H1 (cell line): ENCODE results near the gene KIF4A. TPM values are rescaled to one million over a fixed set of nuclear protein-coding genes. Genes with fewer than 3 reads are reported as not detected.
A peak's percentile ranks its signal among the peaks of the same experiment; 100 is the strongest.

Source experiments
- CTCF ChIA-PET: fragments of 300-600 bp; sonication (Branson Sonifier 250); formaldehyde crosslinking; loops from one replicate; lab custom pipeline; 2021; ENCODE audit not compliant: partially characterized antibody; lab: Charles Lee
- POLR2A ChIA-PET: fragments of 300-600 bp; sonication (Branson Sonifier 250); formaldehyde crosslinking; loops from one replicate; lab custom pipeline; 2021; ENCODE audit warnings: inconsistent platforms; ENCODE audit not compliant: partially characterized antibody; lab: Charles Lee
- DNase-seq, 2 experiments: peaks; one replicate each; pipeline versions ENCODE4 v3.0.0 to v3.0.0-alpha.2; 2010 to 2022; ENCODE audit warnings: low spot score in 2 of 2, low read depth in 1 of 2, mixed read lengths in 1 of 2
- FAIRE-seq: peaks from 2 replicates; lab custom pipeline; 2011; peaks lifted over from hg19 to GRCh38; lab: Jason Lieb, UNC
- H2AFZ ChIP-seq: 2 replicates; pipeline ENCODE4 v1.8.1; 2012; ENCODE audit warnings: low read length, inconsistent platforms
- H2AK5ac ChIP-seq: 2 replicates; pipeline ENCODE4 v1.6.1; 2013; ENCODE audit warnings: low read depth, low read length
- H2BK120ac ChIP-seq: replicated peaks from 2 replicates; pipeline ENCODE3; 2013; ENCODE audit warnings: low read depth, low read length, inconsistent platforms
- H2BK12ac ChIP-seq: 2 replicates; pipeline ENCODE4 v1.6.1; 2013; ENCODE audit warnings: low read depth, low read length
- H2BK15ac ChIP-seq: 2 replicates; pipeline ENCODE4 v1.6.1; 2013; ENCODE audit warnings: low read length
- H2BK20ac ChIP-seq: 2 replicates; pipeline ENCODE4 v1.6.1; 2013; ENCODE audit warnings: low read length
- H2BK5ac ChIP-seq: 2 replicates; pipeline ENCODE4 v1.6.1; 2013; ENCODE audit warnings: low read depth, low read length
- H3K14ac ChIP-seq: 2 replicates; pipeline ENCODE4 v1.6.1; 2013; ENCODE audit warnings: inconsistent platforms; ENCODE audit not compliant: insufficient read length
- H3K18ac ChIP-seq: 2 replicates; pipeline ENCODE4 v1.6.1; 2013; ENCODE audit warnings: low read length; ENCODE audit errors: extremely low read depth
- H3K23ac ChIP-seq: 2 replicates; pipeline ENCODE4 v1.6.1; 2013; ENCODE audit warnings: inconsistent platforms; ENCODE audit not compliant: insufficient read length
- H3K23me2 ChIP-seq: 2 replicates; pipeline ENCODE4 v1.6.1; 2013; ENCODE audit warnings: low read depth, low read length
- H3K27ac ChIP-seq: 2 replicates; pipeline ENCODE4 v1.6.1; 2011; ENCODE audit warnings: low read depth, low read length, inconsistent platforms
- H3K27me3 ChIP-seq, 4 experiments: replicated peaks in 1 of 4; 1 replicate in 1 of 4; 2 replicates in 3 of 4; pipeline versions ENCODE4 v1.6.1 to v1.8.1; 2011 to 2013; ENCODE audit warnings: low read length in 3 of 4, mild to moderate bottlenecking in 3 of 4, inconsistent platforms in 2 of 4, mixed read lengths in 2 of 4, moderate library complexity in 1 of 4; ENCODE audit not compliant: control insufficient read depth in 3 of 4, insufficient read depth in 3 of 4; ENCODE audit errors: extremely low read depth in 1 of 4
- H3K36me3 ChIP-seq, 4 experiments: 2 replicates each; pipeline versions ENCODE4 v1.6.1 to v1.8.1; 2011 to 2013; ENCODE audit warnings: mild to moderate bottlenecking in 4 of 4, low read length in 3 of 4, moderate library complexity in 2 of 4, control low read depth in 1 of 4, inconsistent platforms in 1 of 4; ENCODE audit not compliant: insufficient read depth in 4 of 4, control insufficient read depth in 2 of 4
- H3K4ac ChIP-seq: replicated peaks from 2 replicates; pipeline ENCODE3; 2013; ENCODE audit warnings: low read length, low read depth, mixed read lengths, inconsistent platforms; ENCODE audit not compliant: insufficient read length
- H3K4me1 ChIP-seq, 4 experiments: replicated peaks in 1 of 4; 1 replicate in 1 of 4; 2 replicates in 3 of 4; pipeline versions ENCODE4 v1.6.1 to v1.8.1; 2011 to 2013; ENCODE audit warnings: low read length in 3 of 4, inconsistent platforms in 2 of 4, mixed read lengths in 1 of 4; ENCODE audit not compliant: insufficient read depth in 4 of 4, control insufficient read depth in 3 of 4
- H3K4me2 ChIP-seq, 2 experiments: 2 replicates each; pipeline versions ENCODE4 v1.6.1 to v1.8.1; 2011 to 2013; ENCODE audit warnings: low read depth in 2 of 2, low read length in 2 of 2, control low read depth in 1 of 2, inconsistent platforms in 1 of 2, mild to moderate bottlenecking in 1 of 2; ENCODE audit not compliant: insufficient read depth in 1 of 2
- H3K4me3 ChIP-seq, 4 experiments: fragments of 200-600, 300-600 bp in 1 of 4; sonication (generic), shearing (Covaris generic), sonication (Bioruptor Twin) in 1 of 4; 2 replicates each; pipeline versions ENCODE4 v1.5.1 to v1.8.1; 2011 to 2016; ENCODE audit warnings: low read length in 4 of 4, low read depth in 3 of 4, control low read depth in 2 of 4, inconsistent platforms in 2 of 4, mild to moderate bottlenecking in 2 of 4, mixed read lengths in 1 of 4, moderate library complexity in 1 of 4; ENCODE audit not compliant: insufficient read depth in 2 of 4; ENCODE audit errors: extremely low read depth in 1 of 4
- H3K56ac ChIP-seq: replicated peaks from 2 replicates; pipeline ENCODE3; 2013; ENCODE audit warnings: low read depth, mild to moderate bottlenecking, mixed read lengths, low read length, inconsistent platforms; ENCODE audit not compliant: insufficient read length
- H3K79me1 ChIP-seq: 2 replicates; pipeline ENCODE4 v1.6.1; 2013; ENCODE audit warnings: low read depth, low read length, control low read depth
- H3K79me2 ChIP-seq, 2 experiments: 2 replicates each; pipeline versions ENCODE4 v1.6.1 to v1.8.1; 2012 to 2013; ENCODE audit warnings: low read length in 2 of 2, mild to moderate bottlenecking in 2 of 2, inconsistent platforms in 1 of 2; ENCODE audit not compliant: insufficient read depth in 2 of 2, control insufficient read depth in 1 of 2
- H3K9ac ChIP-seq, 4 experiments: replicated peaks in 1 of 4; 1 replicate in 1 of 4; 2 replicates in 3 of 4; pipeline versions ENCODE4 v1.6.1 to v1.8.1; 2011 to 2013; ENCODE audit warnings: low read depth in 3 of 4, low read length in 3 of 4, control low read depth in 2 of 4, mild to moderate bottlenecking in 2 of 4, moderate library complexity in 2 of 4, inconsistent platforms in 1 of 4; ENCODE audit errors: extremely low read depth in 1 of 4
- H3K9me3 ChIP-seq, 2 experiments: 2 replicates each; pipeline versions ENCODE4 v1.6.1 to v1.8.1; 2012 to 2013; ENCODE audit warnings: mild to moderate bottlenecking in 2 of 2, moderate library complexity in 2 of 2, control low read depth in 1 of 2, inconsistent platforms in 1 of 2, low read depth in 1 of 2, low read length in 1 of 2, mixed read lengths in 1 of 2; ENCODE audit not compliant: insufficient read depth in 2 of 2
- H4K20me1 ChIP-seq, 2 experiments: replicated peaks in 1 of 2; 2 replicates each; pipeline versions ENCODE3 to v1.8.1; 2011 to 2013; ENCODE audit warnings: inconsistent platforms in 2 of 2, low read length in 2 of 2, mild to moderate bottlenecking in 1 of 2; ENCODE audit not compliant: insufficient read depth in 2 of 2, control insufficient read depth in 1 of 2
- H4K5ac ChIP-seq: 2 replicates; pipeline ENCODE4 v1.6.1; 2013; ENCODE audit warnings: low read length, low read depth, mixed read lengths, inconsistent platforms; ENCODE audit not compliant: insufficient read length
- H4K8ac ChIP-seq: 2 replicates; pipeline ENCODE4 v1.8.0; 2013; ENCODE audit warnings: mild to moderate bottlenecking, moderate library complexity, low read length, inconsistent platforms; ENCODE audit not compliant: insufficient read depth; ENCODE audit errors: extremely low read depth
- H4K91ac ChIP-seq: replicated peaks from 2 replicates; pipeline ENCODE3; 2013; ENCODE audit warnings: low read length, mixed read lengths, inconsistent platforms; ENCODE audit not compliant: insufficient read length
- GTF2F1 ChIP-seq: IDR thresholded peaks from 2 replicates; pipeline ENCODE4 v1.6.1; 2012; ENCODE audit warnings: low read depth, low read length, improper control_type of control experiment, borderline replicate concordance
- KDM4A ChIP-seq: IDR thresholded peaks from one replicate; pipeline ENCODE4 v1.7.1; 2012; ENCODE audit warnings: low read depth, mild to moderate bottlenecking, moderate library complexity, low read length, inconsistent platforms; ENCODE audit not compliant: severe bottlenecking
- MAX ChIP-seq: IDR thresholded peaks from 2 replicates; pipeline ENCODE4 v1.6.1; 2012; ENCODE audit warnings: inconsistent platforms
- SP1 ChIP-seq: IDR thresholded peaks from 2 replicates; pipeline ENCODE4 v1.6.1; 2011; ENCODE audit warnings: low read depth, low read length
- SRF ChIP-seq: IDR thresholded peaks from 2 replicates; pipeline ENCODE4 v1.6.1; 2011; ENCODE audit warnings: mild to moderate bottlenecking, low read depth, low read length, moderate library complexity
- USF2 ChIP-seq: IDR thresholded peaks from 2 replicates; pipeline ENCODE4 v1.6.1; 2011; ENCODE audit warnings: low read length, improper control_type of control experiment
- YY1 ChIP-seq: IDR thresholded peaks from 2 replicates; pipeline ENCODE4 v1.6.1; 2011; ENCODE audit warnings: low read depth, mild to moderate bottlenecking, low read length
- WGBS, 2 experiments: shearing (Covaris generic) in 1 of 2; methylation state at CpG; one replicate each; pipeline versions ENCODE4 v1.1.6 to v1.1.7; 2013 to 2015; ENCODE audit warnings: low lambda C conversion rate in 2 of 2, mixed read lengths in 2 of 2, inconsistent platforms in 1 of 2, low coverage in 1 of 2, missing lambda C conversion rate in 1 of 2; ENCODE audit not compliant: insufficient replicate concordance in 2 of 2, insufficient coverage in 1 of 2, insufficient read length in 1 of 2; ENCODE audit errors: extremely low coverage in 1 of 2, missing lambda C conversion rate in 1 of 2; 5-methylcytosine and 5-hydroxymethylcytosine counted together
- polyA plus RNA-seq, 7 experiments: library from polyadenylated mRNA; depleted of rRNA in 3 of 7; stranded (reverse) in 5 of 7; unstranded in 2 of 7; fragments of >200 nt in 5 of 7; fragments of 200-250 nt in 2 of 7; gene quantifications; 1 replicate in 5 of 7; 2 replicates in 1 of 7; 4 replicates in 1 of 7; pipeline versions ENCODE4 v1.2.1 to v1.2.3, GENCODE V29; 2011 to 2013; ENCODE audit warnings: missing spikeins in 2 of 7, mixed read lengths in 2 of 7
- total RNA-seq: library from RNA; stranded (reverse); fragmentation: NEBNext Ultra II Directional; extraction: Animal tissue kit (Norgen Biotek cat#: 25700); gene quantifications from 2 replicates; pipeline ENCODE4 v1.2.1, GENCODE V29; 2021

KIF4A gene
- total and polyA plus RNA-seq, 2 of the 8 experiments (the other 6 are each of a cell fraction or from before 2014, with no cell fraction given) = 10.9 to 35.7 TPM

GRCh38 chrX:70444326-70444945, 154.5 kb downstream of the KIF4A start, which contains the start of gene DLG3:
Gene DLG3 (plus strand): TSS chrX:70444835. CDS start chrX:70445202, 367 bp downstream.
- Histone ChIP-seq H2BK12ac (no peak within 1 kb of the TSS), H3K23me2 (no peaks in the 10 kb centered on the region; the same call in 1 of the 2 replicates), H4K8ac (no peak within 1 kb of the TSS; the same call in none of the 2 replicates), H3K4me1 (no peaks in the 10 kb centered on the region; a peak in 1 of 7 replicates), H3K4me3 (peak within 1 kb of the TSS; percentile 2 to 54 (median 10); a peak in 4 of 8 replicates), H3K4ac (no peak within 1 kb of the TSS), H2BK20ac (no peak within 1 kb of the TSS), H3K9me3 (no peaks in the 10 kb centered on the region), H2BK5ac (no peak within 1 kb of the TSS), H3K27ac (no peak within 1 kb of the TSS), H3K27me3 (peaks cover 0 to 12% (median 10%) of the 10 kb centered on the region in 4 experiments; a peak in 4 of 7 replicates), H3K79me1 (no peaks in the 10 kb centered on the region), H3K56ac (no peak within 1 kb of the TSS), H2BK15ac (no peak within 1 kb of the TSS), H3K79me2 (no peaks in the 10 kb centered on the region), H4K20me1 (no peaks in the 10 kb centered on the region), H4K91ac (no peak within 1 kb of the TSS), H3K23ac (no peak within 1 kb of the TSS), H2AK5ac (no peak within 1 kb of the TSS), H3K36me3 (no peaks in the 10 kb centered on the region), H2AFZ (no peak within 1 kb of the TSS), H4K5ac (no peak within 1 kb of the TSS), H3K4me2 (peak within 1 kb of the TSS; percentile 60 to 68), H3K14ac (no peak within 1 kb of the TSS), H3K18ac (no peak within 1 kb of the TSS), H3K9ac (no peak within 1 kb of the TSS), H2BK120ac (no peak within 1 kb of the TSS)
- ChIA-PET POLR2A (interaction anchor here (1.0 to 3.0 kb wide), 2 partner anchors 10 to 41 kb away, joined by 3 to 22 read pairs; no protein-coding TSS in a partner anchor), CTCF (interaction anchor here (0.9 to 2.4 kb wide), 4 partner anchors 8 to 116 kb away, joined by 3 to 11 read pairs (median 6); no protein-coding TSS in a partner anchor)
- FAIRE-seq (peak; percentile 71), DNase-seq (peak in 1 of 2 experiments; percentile 66)
- TF ChIP-seq SP1 (no peak), GTF2F1 (no peak), SRF (no peak), YY1 (0 out of 2 replicates have a peak, but pooled peaks have one; percentile 17), KDM4A (peak; percentile 33), USF2 (no peak), MAX (no peak)
- 9% methylated on average over 16 of the region's 21 CpGs; no CpG with 5 or more reads in 1 of the 2 experiments for WGBS, 2 experiments
